Stimulated activated CD4-positive, alpha-beta T cell treated with anti-CD3 and anti-CD28 coated beads, Interleukin-4, amount 100 ng/mL, for 48 hours (primary cell): Measurements from ENCODE around the gene VAMP1.
"Not testable (repeated sequence)": the region's sequence is repeated elsewhere in the genome, so short reads cannot be mapped to it uniquely, and the experiment has no call there.

Source experiments
- DNase-seq, 2 donors: peaks; one replicate each; pipeline ENCODE4 v3.0.0-alpha.2; 2020; ENCODE audit warnings: low read depth in 2 of 2

VAMP1 gene

DNA sequence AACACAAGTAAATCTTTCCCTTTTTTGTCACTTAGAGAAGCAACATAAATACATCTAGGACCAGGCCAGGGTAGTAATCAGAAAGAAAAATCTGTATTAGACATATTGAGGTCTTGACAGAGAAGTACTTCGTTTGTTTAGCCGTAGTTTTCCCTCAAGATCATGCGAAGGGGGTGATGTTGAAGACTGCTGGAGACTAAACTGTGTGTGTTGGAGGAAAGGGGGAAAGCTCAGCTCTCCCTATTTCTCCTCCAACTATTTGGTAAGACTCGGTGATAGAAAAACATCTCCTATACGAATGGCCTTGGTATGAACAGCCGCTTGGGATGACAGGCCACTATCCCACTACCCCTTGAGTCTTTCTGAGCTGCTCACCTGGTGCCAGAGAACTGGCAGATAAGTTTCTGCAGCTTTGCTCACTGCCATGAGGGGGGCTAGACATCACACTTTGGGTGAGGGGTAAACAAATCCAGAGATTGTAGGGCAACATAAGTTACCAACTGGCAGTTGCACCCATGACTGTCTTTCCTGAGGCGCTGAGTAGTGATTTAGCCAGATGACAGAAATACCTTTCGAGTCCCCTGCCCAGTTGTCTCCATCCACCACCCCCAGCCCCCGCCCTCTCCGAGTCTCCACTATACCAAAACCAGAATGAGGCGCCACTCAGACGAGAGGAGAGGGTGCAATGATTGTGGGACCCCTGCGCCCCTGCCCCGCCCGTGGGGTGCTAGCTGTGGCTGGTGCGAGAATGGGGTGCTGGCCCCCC, 685 bp downstream of the VAMP1 start:
- DNase-seq = no peak

DNA sequence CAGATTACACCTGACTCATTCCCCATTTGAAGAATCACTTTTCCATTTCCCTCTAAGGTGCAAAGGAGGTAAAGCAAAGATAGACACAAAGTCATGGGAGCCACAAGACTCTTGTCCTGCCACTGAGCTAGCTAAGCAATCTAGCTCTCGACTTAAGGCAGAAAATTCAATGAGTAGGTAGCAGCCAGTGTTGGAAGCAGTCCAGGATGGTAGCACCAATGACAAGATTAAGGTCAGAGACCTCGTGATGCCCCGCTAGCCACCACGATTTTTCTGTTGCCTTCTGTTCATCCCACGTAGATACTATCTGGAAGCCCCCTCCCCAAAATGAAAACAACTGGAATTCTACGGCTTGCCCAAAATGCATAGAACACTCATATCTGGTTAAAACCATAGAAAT, 1.4 kb downstream of the VAMP1 start:
- no peak for DNase-seq

DNA sequence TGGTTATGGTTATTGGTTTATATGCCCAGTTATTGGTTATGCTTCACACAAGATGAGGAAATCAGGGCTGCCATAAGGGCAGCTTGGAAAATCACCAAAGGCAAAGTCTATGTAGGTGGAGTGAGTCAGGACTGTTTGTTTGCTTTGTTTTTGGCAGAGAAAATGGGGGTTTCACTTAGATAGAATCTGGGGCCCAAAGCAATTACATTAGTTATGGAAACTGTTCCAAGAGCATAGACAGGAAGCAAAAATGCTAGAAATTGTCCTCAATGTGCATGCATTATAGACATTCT, 2.2 kb downstream of the VAMP1 start:
- no peak for DNase-seq

DNA sequence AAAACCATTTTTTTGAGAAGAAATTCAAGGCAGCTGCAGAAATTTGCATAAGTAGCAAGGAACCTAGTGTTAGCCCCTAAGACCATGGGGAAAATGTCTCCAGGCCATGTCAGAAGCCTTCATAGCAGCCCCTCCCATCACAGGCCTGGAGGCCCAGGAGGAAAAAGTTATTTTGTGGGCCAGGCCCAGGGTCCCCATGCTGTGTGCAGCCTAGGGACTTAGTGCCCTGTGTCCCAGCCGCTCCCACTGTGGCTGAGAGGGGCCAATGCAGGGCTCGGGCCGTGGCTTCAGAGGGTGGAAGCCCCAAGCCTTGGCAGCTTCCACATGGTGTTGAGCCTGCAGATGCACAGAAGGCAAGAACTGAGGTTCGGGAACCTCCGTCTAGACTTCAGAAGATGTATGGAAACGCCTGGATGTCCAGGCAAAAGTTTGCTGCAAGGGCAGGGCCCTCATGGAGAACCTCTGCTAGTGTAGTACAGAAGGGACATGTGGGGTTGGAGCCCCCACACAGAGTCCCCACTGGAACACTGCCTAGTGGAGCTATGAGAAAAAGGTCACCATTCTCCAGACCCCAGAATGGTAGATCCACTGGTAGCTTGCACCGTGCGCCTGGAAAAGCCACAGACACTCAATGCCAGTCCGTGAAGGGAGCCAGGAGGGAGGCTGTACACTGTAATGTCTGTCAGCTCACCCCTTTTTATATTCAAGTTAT, 2.8 kb downstream of the VAMP1 start:
- not testable (repeated sequence) for DNase-seq

DNA sequence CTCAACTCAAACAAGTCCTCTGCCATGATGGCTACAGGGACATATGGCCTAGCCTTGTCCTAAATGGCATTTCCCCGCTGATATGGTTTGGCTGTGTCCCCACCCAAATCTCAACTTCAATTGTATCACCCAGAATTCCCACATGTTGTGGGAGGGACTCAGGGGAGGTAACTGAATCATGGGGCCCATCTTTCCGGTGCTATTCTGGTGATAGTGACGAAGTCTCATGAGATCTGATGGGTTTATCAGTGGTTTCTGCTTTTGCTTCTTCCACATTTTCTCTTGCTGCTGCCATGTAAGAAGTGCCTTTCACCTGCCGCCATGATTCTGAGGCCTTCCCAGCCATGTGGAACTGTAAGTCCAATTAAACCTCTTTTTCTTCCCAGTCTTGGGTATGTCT, 3.7 kb downstream of the VAMP1 start:
- DNase-seq = not testable (repeated sequence)

GRCh38 chr12:6466184-6466573, 4.3 kb downstream of the VAMP1 start:
- DNase-seq = no peak

DNA sequence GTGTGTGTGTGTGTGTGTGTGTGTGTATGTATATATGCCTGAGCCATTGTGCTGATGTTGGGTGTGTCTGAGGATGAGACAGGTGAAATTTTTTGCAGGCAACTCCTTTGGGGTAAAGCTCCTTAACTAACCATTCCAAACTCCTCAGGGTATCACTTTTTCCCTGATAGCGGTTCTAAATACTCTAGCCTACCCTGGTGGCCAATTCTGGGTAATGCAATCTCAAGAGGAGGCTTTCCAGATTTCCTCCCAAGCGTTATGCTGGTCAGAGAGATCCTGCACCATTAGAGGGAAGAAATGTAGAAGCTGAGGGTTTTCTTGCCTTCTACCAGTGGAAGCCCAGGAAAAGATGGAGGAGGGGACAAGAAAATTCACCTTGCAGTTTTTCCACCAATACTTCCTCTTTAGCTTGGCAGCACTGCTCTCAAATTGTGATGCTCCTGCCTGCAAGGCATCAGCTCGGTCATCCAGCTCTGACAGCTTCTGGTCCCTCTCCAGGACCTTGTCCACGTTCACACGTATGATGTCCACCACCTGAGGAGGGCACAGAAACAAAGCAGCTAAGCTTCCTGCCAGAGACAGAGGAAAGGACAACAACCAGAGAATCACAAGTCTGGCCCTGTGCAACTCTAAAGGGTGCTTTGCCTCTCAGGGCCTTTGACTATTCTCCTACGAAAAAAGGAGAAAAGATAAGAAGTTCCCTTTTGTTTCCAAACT, 4.9 kb downstream of the VAMP1 start:
- DNase-seq = no peak

- DNase-seq = no peak
These were observed 5.9 kb downstream of the VAMP1 start for GRCh38 chr12:6464531-6464930.

DNA sequence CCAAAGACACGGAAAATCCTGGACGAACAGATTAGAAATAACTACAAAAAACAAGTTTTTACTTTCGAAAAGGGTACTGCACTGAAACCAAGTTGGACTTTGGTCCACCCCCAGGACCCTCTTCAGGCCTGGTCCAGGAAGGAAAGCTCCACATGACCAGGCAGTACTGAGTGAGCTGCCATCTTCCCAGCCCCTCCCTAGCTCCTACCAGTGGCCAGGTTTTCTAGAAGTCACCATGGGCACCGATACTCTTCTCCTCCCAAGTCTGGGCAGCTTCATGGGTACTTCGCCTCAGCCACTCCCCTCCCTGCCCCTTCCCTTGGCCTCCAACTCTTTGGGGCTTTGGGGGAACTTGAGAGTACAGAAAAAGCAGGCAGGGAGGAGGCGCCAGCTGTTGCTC, 6.6 kb downstream of the VAMP1 start:
- no peak for DNase-seq

DNA sequence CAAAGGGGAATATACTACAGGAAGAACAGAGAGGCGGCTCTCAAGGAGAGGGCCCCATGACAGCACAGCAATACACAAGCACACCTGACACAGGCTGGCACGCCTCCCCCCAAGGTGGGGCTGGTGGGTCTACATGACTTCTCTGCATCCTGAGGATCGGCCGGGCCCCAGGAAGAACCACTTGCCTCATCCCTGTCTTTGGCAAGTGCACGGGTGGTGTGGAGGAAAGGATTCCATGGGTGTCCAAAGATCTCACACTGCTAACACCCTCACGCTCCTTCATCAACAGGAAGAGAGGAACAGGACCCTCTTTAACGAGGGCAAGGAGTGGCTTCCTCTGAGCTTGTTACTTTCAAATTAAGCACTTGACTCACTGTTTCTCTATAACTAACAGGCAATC, 7.3 kb downstream of the VAMP1 start:
- DNase-seq = no peak

- no peak for DNase-seq
These were observed 8.1 kb downstream of the VAMP1 start for GRCh38 chr12:6462234-6462995.

- DNase-seq = peak; percentile 67 to 80
These were observed 8.9 kb downstream of the VAMP1 start for GRCh38 chr12:6461401-6462233.

DNA sequence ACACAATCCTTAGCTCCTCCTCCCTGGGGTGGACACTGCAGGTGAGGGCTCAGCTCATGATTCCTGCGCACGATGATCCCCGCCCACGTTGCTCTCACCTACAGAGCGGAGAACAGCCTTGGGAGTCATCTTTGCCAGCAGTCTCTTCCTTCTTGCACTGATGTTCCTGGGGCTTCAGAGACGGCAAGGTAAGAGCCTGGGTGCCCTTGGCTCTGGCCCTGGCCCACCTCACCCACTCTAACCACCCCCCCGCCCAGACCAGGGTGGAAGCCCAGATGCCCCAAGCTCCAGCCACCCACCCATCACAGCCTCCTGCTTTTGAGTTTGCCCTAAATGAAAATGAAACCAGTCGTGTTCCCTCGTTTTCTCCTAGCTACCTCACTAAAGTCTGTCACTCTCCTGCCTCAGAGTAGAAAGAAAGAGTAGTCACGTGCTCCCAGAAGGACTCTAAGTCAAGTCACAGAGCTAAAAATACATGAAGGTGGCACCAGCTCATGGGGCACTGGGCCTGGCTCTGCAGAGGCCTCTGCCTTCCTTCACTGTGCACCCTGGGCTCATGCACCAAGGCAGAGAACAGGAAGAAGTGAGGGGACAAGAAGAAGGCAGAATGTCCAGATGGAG, 9.6 kb downstream of the VAMP1 start:
- no peak for DNase-seq

GRCh38 chr12:6459004-6459337, 11.5 kb downstream of the VAMP1 start:
- no peak for DNase-seq

DNA sequence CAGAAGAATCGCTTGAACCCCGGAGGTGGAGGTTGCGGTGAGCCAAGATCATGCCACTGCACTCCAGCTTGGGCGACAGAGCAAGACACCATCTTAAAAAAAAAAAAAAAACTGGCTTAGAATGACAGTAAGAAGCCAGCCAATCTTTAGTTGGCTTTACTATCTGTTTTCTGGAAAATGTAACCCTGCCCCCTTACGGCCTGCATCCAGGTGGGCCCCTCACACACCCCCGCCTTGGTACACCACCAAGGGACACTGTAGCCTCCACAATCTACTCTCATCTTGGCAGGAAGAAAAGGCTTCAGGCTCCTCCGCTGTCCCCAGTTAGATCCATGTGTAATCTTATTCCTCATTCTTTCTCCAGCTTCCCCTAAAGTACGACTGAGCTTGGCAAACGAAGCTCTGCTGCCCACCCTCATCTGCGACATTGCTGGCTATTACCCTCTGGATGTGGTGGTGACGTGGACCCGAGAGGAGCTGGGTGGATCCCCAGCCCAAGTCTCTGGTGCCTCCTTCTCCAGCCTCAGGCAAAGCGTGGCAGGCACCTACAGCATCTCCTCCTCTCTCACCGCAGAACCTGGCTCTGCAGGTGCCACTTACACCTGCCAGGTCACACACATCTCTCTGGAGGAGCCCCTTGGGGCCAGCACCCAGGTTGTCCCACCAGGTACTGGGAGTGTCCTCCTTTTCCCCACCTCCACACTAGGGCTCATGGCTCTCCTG, 12.0 kb downstream of the VAMP1 start:
- no peak for DNase-seq

GRCh38 chr12:6457220-6457945, 13.1 kb downstream of the VAMP1 start:
- DNase-seq = no peak

- DNase-seq = no peak
These were observed 17.4 kb downstream of the VAMP1 start for GRCh38 chr12:6452944-6453630.

GRCh38 chr12:6452245-6452943, 18.1 kb downstream of the VAMP1 start:
- no peak for DNase-seq
